Lung (tissue), 12 donors: ENCODE results near the gene KIAA0232. TPM values are rescaled to one million over a fixed set of nuclear protein-coding genes. Genes with fewer than 3 reads are reported as not detected.

Experiments
- ATAC-seq: fragments of 200-7000 bp; cut with Tn5 transposase; one replicate; pipeline ENCODE4 v1.9.1; 2020; ENCODE audit warnings: moderate number of reproducible peaks; ENCODE audit not compliant: insufficient read depth, low FRiP score
- DNase-seq, 3 donors: peaks; one replicate each; pipeline ENCODE4 v3.0.0-alpha.2; 2013 to 2017
- H3K27ac ChIP-seq, 2 donors: one replicate each; pipeline ENCODE4 v1.5.1; 2013; ENCODE audit warnings: mild to moderate bottlenecking in 2 of 2, moderate library complexity in 2 of 2, control low read depth in 1 of 2, inconsistent platforms in 1 of 2, low read depth in 1 of 2, low read length in 1 of 2
- H3K27me3 ChIP-seq, 3 donors: one replicate each; pipeline ENCODE4 v1.5.1; 2013; ENCODE audit warnings: low read length in 2 of 3; ENCODE audit not compliant: control insufficient read depth in 3 of 3, insufficient read depth in 3 of 3
- H3K36me3 ChIP-seq, 4 donors: one replicate each; pipeline ENCODE4 v1.5.1; 2013; ENCODE audit warnings: low read length in 4 of 4, mild to moderate bottlenecking in 1 of 4, moderate library complexity in 1 of 4; ENCODE audit not compliant: control insufficient read depth in 4 of 4, insufficient read depth in 4 of 4
- H3K4me1 ChIP-seq, 5 donors: one replicate each; pipeline ENCODE4 v1.5.1; 2013; ENCODE audit warnings: low read length in 5 of 5, mild to moderate bottlenecking in 2 of 5, moderate library complexity in 1 of 5; ENCODE audit not compliant: control insufficient read depth in 5 of 5, insufficient read depth in 5 of 5
- H3K4me3 ChIP-seq: one replicate; pipeline ENCODE4 v1.5.1; 2013; ENCODE audit warnings: mild to moderate bottlenecking, control low read depth, moderate library complexity
- H3K9ac ChIP-seq, 2 donors: one replicate each; pipeline ENCODE4 v1.5.1; 2013; ENCODE audit warnings: low read length in 2 of 2, control low read depth in 1 of 2; ENCODE audit not compliant: insufficient read depth in 1 of 2
- H3K9me3 ChIP-seq, 4 donors: one replicate each; pipeline ENCODE4 v1.5.1; 2013; ENCODE audit warnings: low read length in 3 of 4, mild to moderate bottlenecking in 1 of 4, moderate library complexity in 1 of 4; ENCODE audit not compliant: control insufficient read depth in 4 of 4, insufficient read depth in 3 of 4
- CTCF ChIP-seq: IDR thresholded peaks from 2 replicates; pipeline ENCODE4 v1.5.1; 2012; ENCODE audit warnings: mild to moderate bottlenecking; ENCODE audit errors: control extremely low read depth, extremely low read depth
- WGBS, 2 donors: extraction: QIAGEN DNeasy Blood & Tissue Kit; methylation state at CpG; one replicate each; pipeline ENCODE4 v1.1.7; 2013; 5-methylcytosine and 5-hydroxymethylcytosine counted together
- polyA plus RNA-seq, 2 donors: library from polyadenylated mRNA; stranded (reverse); fragments of 200-250 nt; gene quantifications; one replicate each; pipeline ENCODE4 v1.2.1, GENCODE V29; 2013
- total RNA-seq, 2 donors: library from RNA; depleted of rRNA in 1 of 2; stranded (reverse); fragments of >200 nt in 1 of 2; gene quantifications; one replicate each; pipeline ENCODE4 v1.2.1, GENCODE V29; 2014 to 2021
- donor health status: control.
- donor health status: control.
- donor health status: Bipolar disorder and iron deficiency.
- donor health status: healthy.
- donor health status: DM: yes; HTN: yes; CAD: no.

The KIAA0232 gene
- total and polyA plus RNA-seq, 4 donors: 6.8 to 34.6 (median 18.7) TPM

- Histone ChIP-seq H3K36me3 (no peaks in the 10 kb centered on the region), H3K9me3 (no peaks in the 10 kb centered on the region), H3K9ac (no peak overlapping the region), H3K4me3 (no peak overlapping the region), H3K4me1 (peaks cover 0 to 24% (median 15%) of the 10 kb centered on the region in 5 donors), H3K27me3 (no peaks in the 10 kb centered on the region), H3K27ac (peak overlapping the region in 1 of 2 donors; percentile 82)
- ATAC-seq (peak; percentile 56), DNase-seq (peak; percentile 70 to 88 (median 84))
- WGBS, 2 donors: 57 to 74% methylated on average over 20 of the region's 20 CpGs
- no peak for TF ChIP-seq CTCF
Measured at GRCh38 chr4:6746721-6747293, 35.7 kb upstream of the KIAA0232 start.

DNA sequence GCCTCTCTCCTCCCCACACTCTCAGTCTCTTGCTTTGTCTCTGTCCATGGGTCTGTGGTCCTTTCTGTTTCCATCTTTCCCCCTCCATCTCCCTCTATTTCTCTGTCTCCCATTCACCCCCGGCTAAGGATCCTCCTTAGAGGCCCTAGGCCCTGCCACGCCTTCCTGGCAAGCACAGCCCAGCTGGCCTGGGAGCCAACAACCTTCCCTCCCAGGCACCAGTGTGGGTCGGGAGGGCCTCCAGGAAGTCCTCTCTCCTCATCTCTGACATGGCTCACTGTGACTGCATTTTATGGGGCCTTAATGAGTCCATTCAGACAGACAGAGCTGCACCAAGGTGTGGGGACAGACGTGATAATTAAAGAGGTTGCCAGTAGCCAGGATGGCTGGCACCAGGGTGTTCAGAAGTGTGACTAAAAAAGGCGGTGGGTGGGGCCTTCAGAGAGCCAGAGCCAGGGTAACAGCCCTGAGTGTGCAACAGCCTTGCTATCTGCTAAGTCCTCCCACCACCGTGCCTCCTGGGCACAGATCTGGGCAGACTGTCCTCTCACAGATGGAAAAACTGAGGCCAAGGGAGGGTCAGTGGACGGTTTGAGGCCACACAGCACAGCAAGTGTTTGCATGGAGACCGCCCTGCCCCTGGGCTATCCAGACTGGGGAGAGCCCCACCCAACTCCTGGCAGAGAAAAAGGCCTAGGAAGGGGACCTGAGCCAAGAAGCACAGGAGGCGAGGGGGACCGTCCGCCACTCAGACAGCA lies 35.1 kb upstream of the KIAA0232 start:
- no peak for TF ChIP-seq CTCF
- Histone ChIP-seq H3K27ac (peak overlapping the region in 1 of 2 donors; percentile 82), H3K4me3 (no peak overlapping the region), H3K36me3 (no peaks in the 10 kb centered on the region), H3K4me1 (peaks cover 0 to 24% (median 15%) of the 10 kb centered on the region in 5 donors), H3K9ac (no peak overlapping the region), H3K27me3 (no peaks in the 10 kb centered on the region), H3K9me3 (no peaks in the 10 kb centered on the region)
- DNase-seq (no peak), ATAC-seq (peak; percentile 37)
- 56 to 82% methylated on average over 11 of the region's 11 CpGs for WGBS, 2 donors

DNA sequence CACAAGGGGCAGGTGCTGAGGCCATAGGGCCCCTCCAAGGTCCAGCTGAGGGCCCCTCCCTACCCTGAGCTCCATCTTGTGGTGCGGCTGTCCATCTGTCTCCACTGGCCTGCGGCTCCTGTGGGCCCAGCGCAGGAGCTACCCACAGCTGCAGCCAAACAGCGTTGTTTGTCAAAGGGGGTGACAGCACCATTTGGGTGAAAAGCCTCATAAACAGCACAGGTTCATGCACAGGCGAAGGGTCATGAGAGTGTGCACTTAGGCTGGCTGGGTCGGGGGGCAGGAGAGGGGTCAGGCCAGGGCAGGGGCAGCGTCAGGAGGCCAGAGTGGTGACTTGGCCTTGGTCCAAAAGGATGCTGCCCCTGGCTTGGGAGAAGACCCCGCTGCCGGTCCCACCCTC lies 34.2 kb upstream of the KIAA0232 start:
- no peak for ATAC-seq
- TF ChIP-seq CTCF: no peak
- no peak overlapping the region for H3K9ac ChIP-seq
- no peak for DNase-seq
- H3K27me3 ChIP-seq: no peaks in the 10 kb centered on the region
- H3K36me3 ChIP-seq: no peaks in the 10 kb centered on the region
- H3K4me3 ChIP-seq: no peak overlapping the region
- H3K4me1 ChIP-seq: peaks cover 0 to 24% (median 15%) of the 10 kb centered on the region in 5 donors
- WGBS, 2 donors: 89 to 91% methylated on average over 9 of the region's 9 CpGs
- H3K9me3 ChIP-seq: no peaks in the 10 kb centered on the region
- peak overlapping the region in 1 of 2 donors; percentile 82 for H3K27ac ChIP-seq
